NCI-H2227 (cell line): ENCODE data around the gene LMF1.
"Not testable (repeated sequence)": the region's sequence is repeated elsewhere in the genome, so short reads cannot be mapped to it uniquely, and the experiment has no call there.

ENCODE experiments used
- DNase-seq: peaks from one replicate; lab custom pipeline; 2025; ENCODE audit not compliant: unreplicated experiment; lab: John Stamatoyannopoulos, UW

LMF1 gene

GRCh38 chr16:898761-899682 is 71.8 kb downstream of the LMF1 start:
- no peak for DNase-seq

GRCh38 chr16:898216-898615 is 72.6 kb downstream of the LMF1 start:
- DNase-seq: no peak

GRCh38 chr16:897701-898100 is 73.1 kb downstream of the LMF1 start:
- DNase-seq: no peak

GRCh38 chr16:897200-897543 is 73.6 kb downstream of the LMF1 start:
- no peak for DNase-seq

- DNase-seq: no peak
Measured at GRCh38 chr16:896261-897199, 74.3 kb downstream of the LMF1 start.

GRCh38 chr16:895371-895770 is 75.4 kb downstream of the LMF1 start:
- no peak for DNase-seq

- no peak for DNase-seq
Measured at GRCh38 chr16:894841-895240, 75.9 kb downstream of the LMF1 start.

GRCh38 chr16:894136-894535 is 76.6 kb downstream of the LMF1 start:
- no peak for DNase-seq

- DNase-seq: no peak
Measured at GRCh38 chr16:893360-893759, 77.4 kb downstream of the LMF1 start.

GRCh38 chr16:892536-893255 is 78.1 kb downstream of the LMF1 start:
- no peak for DNase-seq

- no peak for DNase-seq
Measured at GRCh38 chr16:892006-892405, 78.8 kb downstream of the LMF1 start.

- DNase-seq: no peak
Measured at GRCh38 chr16:891353-891740, 79.4 kb downstream of the LMF1 start.

GRCh38 chr16:890716-891352 is 80.0 kb downstream of the LMF1 start:
- no peak for DNase-seq

GRCh38 chr16:890217-890616 is 80.6 kb downstream of the LMF1 start:
- DNase-seq: no peak

- no peak for DNase-seq
Measured at GRCh38 chr16:889586-889985, 81.2 kb downstream of the LMF1 start.

GRCh38 chr16:888901-889570 is 81.7 kb downstream of the LMF1 start:
- DNase-seq: no peak

- not testable (repeated sequence) for DNase-seq
Measured at GRCh38 chr16:888456-888855, 82.3 kb downstream of the LMF1 start.

- DNase-seq: no peak
Measured at GRCh38 chr16:887846-888245, 82.9 kb downstream of the LMF1 start.

GRCh38 chr16:886802-887731 is 83.7 kb downstream of the LMF1 start:
- DNase-seq: no peak
